ENCODE data around the gene ARL5C. TPM values are rescaled to one million over a fixed set of nuclear protein-coding genes. Genes with fewer than 3 reads are reported as not detected.

Gene ARL5C
- total RNA-seq, 1 donor = not detected

GRCh38 chr17:39165178-39165840 lies 652 bp downstream of the ARL5C start:
- Histone ChIP-seq H3K9me3 (ENCODE audit: low read depth, low read length) (no peaks in the 10 kb centered on the region), H3K27me3 (ENCODE audit: insufficient read depth, low read length) (no peaks in the 10 kb centered on the region), H3K4me1 (ENCODE audit: insufficient read depth, low read length) (peaks cover 65% of the 10 kb centered on the region), H3K4me3 (ENCODE audit: low read length) (peak overlapping the region; percentile 52)

DNA sequence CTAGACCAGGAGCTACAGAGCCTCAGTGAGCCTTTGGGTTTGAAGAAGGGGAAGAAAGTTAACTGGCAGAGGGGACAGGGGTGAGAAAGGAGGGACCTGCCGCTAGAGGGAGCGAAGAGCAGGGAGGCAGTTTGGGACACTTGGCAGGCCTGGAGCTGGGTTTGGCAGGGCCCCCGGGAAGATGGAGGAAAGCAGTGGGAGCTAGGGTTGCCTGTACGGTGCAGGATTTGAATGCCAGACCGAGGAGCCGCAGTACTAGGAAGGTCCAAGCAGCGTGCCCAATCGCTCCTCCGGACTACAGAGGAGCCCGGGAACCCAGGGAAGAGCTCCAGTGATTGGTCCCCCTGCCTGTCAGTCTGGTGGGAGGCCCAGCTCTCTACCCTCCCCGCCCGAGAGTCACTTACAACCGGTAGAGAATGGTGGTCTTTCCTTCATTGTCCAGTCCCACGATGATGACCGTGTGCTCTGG lies 1.3 kb downstream of the ARL5C start:
- H3K27me3 ChIP-seq (ENCODE audit: insufficient read depth, low read length) = no peaks in the 10 kb centered on the region
- peak overlapping the region; percentile 52 for H3K4me3 ChIP-seq (ENCODE audit: low read length)
- H3K4me1 ChIP-seq (ENCODE audit: insufficient read depth, low read length) = peaks cover 59% of the 10 kb centered on the region
- H3K9me3 ChIP-seq (ENCODE audit: low read depth, low read length) = no peaks in the 10 kb centered on the region

DNA sequence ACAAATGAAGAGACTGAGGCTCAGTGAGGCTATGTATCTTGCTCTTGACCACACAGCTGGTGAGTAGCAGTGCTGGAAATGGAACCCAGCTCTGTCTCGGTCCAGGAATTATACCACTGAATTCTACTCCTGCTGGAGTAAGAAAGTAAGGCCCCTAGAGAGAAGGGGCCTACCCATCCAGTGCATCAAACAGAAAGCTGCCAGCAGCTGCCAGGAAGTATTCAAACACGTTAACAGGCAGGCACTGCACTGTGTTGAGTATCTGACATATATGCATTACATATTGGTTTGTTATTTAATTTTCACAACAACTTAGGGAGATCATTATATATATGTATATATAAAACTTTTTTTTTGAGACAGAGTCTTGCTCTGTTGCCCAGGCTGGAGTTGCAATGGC lies 4.0 kb downstream of the ARL5C start:
- Histone ChIP-seq H3K9me3 (ENCODE audit: low read depth, low read length) (no peaks in the 10 kb centered on the region), H3K4me3 (ENCODE audit: low read length) (no peak overlapping the region), H3K27me3 (ENCODE audit: insufficient read depth, low read length) (no peaks in the 10 kb centered on the region), H3K4me1 (ENCODE audit: insufficient read depth, low read length) (peaks cover 37% of the 10 kb centered on the region)

DNA sequence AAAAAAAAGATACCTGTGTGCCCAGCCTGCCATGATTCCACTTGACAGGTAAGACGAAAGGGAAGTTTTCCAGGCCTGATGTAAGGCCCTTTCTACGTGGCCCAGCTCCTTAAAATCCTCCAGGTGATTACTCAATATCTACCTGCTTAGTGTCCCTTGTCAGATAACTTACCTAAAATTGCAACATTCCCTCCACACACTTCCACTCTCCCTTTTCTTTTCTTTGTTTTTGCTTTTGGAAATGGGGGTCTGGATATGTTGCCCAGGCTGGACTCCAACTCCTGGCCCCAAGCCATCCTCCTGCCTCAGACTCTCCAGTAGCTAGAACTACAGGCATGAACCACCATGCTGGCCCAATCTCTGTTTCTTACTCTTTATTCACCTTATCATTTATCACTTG lies 7.3 kb downstream of the ARL5C start:
- Histone ChIP-seq H3K27me3 (ENCODE audit: insufficient read depth, low read length) (no peaks in the 10 kb centered on the region), H3K9me3 (ENCODE audit: low read depth, low read length) (no peaks in the 10 kb centered on the region), H3K4me1 (ENCODE audit: insufficient read depth, low read length) (peaks cover 19% of the 10 kb centered on the region), H3K4me3 (ENCODE audit: low read length) (no peak overlapping the region)

- Histone ChIP-seq H3K27me3 (ENCODE audit: insufficient read depth, low read length) (peaks cover 4% of the 10 kb centered on the region), H3K4me3 (ENCODE audit: low read length) (no peak overlapping the region), H3K9me3 (ENCODE audit: low read depth, low read length) (no peaks in the 10 kb centered on the region), H3K4me1 (ENCODE audit: insufficient read depth, low read length) (peaks cover 33% of the 10 kb centered on the region)
Measured at GRCh38 chr17:39156491-39156890, 9.5 kb downstream of the ARL5C start.

DNA sequence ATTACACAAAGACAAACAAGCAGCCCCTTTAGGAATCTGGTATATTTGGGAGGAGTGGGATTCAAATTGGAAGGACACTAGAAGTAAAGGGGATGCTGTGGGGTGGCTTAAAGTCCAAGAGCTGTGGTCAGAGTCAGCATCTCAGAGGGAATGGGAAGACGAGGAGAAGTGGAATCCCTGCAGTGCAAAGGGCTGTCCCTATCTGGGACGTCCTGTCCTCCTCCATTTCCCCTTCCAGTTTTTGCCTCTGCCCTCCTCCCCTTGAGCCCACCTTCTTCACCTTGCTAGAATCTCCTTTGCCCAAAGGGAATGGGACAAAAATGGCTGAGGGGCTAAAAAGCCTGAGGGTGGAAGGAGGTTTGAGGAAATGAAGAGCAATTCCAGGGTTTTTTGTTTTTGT lies 10.3 kb downstream of the ARL5C start:
- no peaks in the 10 kb centered on the region for H3K9me3 ChIP-seq (ENCODE audit: low read depth, low read length)
- H3K4me1 ChIP-seq (ENCODE audit: insufficient read depth, low read length) = peaks cover 32% of the 10 kb centered on the region
- no peak overlapping the region for H3K4me3 ChIP-seq (ENCODE audit: low read length)
- H3K27me3 ChIP-seq (ENCODE audit: insufficient read depth, low read length) = peaks cover 7% of the 10 kb centered on the region

DNA sequence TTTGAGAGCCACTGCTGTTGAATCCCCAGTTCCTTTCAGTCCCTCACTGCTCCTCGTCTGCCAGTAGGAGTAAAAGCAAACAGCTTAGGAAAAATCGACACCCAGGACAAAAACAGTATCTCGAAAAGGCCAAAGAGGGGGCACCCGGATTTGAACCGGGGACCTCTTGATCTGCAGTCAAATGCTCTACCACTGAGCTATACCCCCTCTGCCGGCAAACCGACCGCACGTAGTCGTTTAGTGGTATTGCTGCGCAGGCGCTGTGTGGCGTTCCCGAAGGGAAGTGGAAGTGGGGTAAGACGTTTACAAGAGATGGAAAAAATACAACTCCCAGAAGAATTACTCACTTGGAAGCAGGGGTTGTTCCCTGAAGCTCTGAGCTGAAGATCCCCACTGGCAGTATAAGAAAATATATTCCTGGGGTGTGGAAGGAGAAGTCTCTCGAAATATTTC lies 12.3 kb downstream of the ARL5C start:
- Histone ChIP-seq H3K4me1 (ENCODE audit: insufficient read depth, low read length) (peaks cover 30% of the 10 kb centered on the region), H3K27me3 (ENCODE audit: insufficient read depth, low read length) (peaks cover 23% of the 10 kb centered on the region), H3K9me3 (ENCODE audit: low read depth, low read length) (no peaks in the 10 kb centered on the region), H3K4me3 (ENCODE audit: low read length) (peak overlapping the region; percentile 93)

DNA sequence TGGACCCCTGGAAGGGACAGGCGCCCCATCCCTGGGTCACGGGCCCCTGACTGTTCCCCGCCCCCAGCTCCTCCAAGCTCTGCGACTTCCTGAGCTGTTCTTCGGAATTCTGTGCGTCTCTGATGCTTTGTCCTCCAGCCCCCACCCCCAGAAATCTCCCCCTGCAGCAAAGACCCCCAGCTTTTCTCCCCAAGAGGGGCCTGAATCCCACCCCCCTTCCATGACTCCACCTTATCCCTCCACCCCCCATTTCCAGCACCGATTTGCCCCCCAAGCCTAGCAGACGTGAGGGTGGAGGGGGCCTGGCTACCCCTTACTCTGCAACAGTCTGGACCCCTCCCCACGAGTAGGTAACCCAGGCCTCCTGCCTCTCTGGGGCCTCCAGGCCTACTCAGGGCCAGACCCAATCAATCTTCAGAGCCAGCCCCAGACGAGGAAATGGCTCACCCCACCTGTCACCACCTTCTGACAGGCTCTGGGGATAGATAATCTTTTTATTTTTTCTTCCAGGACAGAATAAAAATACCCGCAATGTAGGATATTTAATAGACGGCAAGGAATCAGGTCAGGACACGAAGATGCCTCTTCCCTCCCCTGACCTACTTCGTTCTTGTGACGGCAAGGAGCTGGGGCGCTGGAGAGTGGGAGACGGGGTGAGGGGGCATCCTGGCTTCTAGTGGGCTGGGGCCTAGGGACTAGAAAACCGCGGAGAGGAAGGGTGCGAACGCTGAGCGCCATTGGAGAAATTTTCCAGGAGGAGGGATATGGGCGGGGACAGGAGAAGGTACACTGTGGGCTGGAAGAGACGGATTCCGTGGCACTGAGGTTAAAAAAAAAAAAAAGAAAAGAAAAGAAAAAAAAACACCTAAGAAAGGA lies 13.8 kb downstream of the ARL5C start:
- H3K4me1 ChIP-seq (ENCODE audit: insufficient read depth, low read length) = peaks cover 30% of the 10 kb centered on the region

DNA sequence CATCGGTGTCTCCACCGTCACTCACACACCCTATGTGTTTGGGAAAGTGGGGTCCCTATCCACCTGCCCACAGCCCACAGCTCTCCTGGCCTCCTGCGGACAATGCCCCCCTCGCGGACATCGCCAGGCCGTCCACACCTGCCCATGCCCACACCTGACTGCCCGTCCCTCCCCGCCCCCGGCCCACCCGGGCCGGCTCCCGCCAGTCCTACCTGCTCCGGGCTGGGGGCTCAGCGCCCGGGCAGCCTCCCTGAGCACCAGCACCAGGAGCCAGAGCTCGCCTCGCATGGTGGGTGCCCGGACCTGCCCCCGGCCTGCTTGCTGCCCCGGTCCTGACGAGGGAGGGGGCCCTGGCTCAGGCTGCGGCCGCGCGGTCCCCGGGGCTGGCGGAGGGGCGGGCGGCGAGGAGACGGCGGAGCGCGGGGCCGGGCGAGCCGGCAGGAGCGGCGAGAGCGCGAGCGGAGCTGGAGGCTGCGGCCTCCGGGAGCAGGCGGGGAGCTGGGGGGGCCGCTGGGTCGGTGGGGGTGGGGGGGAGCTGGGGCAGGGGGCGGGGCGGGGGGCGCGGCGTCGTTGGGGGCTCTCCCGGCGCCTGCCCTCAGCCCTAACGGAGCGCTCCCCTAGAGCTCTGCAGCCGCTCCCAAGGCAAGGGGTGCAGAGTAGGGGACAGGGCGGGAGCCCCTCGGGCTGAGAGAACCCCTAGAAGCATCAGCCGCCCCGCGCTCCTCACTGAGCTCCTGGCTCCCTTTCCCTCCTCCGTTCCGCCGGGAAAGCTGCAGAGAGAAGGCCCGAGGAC lies 14.6 kb downstream of the ARL5C start, which contains the start of gene PLXDC1:
PLXDC1 (minus strand) TSS at position 488 of the 793 bp plus-strand sequence; CDS start at position 288, 200 bp downstream.
- peak within 1 kb of the TSS; percentile 93 for H3K4me3 ChIP-seq (ENCODE audit: low read length)
- peaks cover 23% of the 10 kb centered on the region for H3K27me3 ChIP-seq (ENCODE audit: insufficient read depth, low read length)
- no peaks in the 10 kb centered on the region for H3K9me3 ChIP-seq (ENCODE audit: low read depth, low read length)
- H3K4me1 ChIP-seq (ENCODE audit: insufficient read depth, low read length) = peaks cover 30% of the 10 kb centered on the region

More for the DNA sequence above, 13.8 kb downstream of the ARL5C start:
- peak overlapping the region; percentile 93 for H3K4me3 ChIP-seq (ENCODE audit: low read length)
- H3K27me3 ChIP-seq (ENCODE audit: insufficient read depth, low read length) = peaks cover 23% of the 10 kb centered on the region
- H3K9me3 ChIP-seq (ENCODE audit: low read depth, low read length) = no peaks in the 10 kb centered on the region

GRCh38 chr17:39150795-39151149 lies 15.2 kb downstream of the ARL5C start:
- Histone ChIP-seq H3K27me3 (ENCODE audit: insufficient read depth, low read length) (peaks cover 23% of the 10 kb centered on the region), H3K4me3 (ENCODE audit: low read length) (no peak overlapping the region), H3K9me3 (ENCODE audit: low read depth, low read length) (no peaks in the 10 kb centered on the region), H3K4me1 (ENCODE audit: insufficient read depth, low read length) (peaks cover 30% of the 10 kb centered on the region)

DNA sequence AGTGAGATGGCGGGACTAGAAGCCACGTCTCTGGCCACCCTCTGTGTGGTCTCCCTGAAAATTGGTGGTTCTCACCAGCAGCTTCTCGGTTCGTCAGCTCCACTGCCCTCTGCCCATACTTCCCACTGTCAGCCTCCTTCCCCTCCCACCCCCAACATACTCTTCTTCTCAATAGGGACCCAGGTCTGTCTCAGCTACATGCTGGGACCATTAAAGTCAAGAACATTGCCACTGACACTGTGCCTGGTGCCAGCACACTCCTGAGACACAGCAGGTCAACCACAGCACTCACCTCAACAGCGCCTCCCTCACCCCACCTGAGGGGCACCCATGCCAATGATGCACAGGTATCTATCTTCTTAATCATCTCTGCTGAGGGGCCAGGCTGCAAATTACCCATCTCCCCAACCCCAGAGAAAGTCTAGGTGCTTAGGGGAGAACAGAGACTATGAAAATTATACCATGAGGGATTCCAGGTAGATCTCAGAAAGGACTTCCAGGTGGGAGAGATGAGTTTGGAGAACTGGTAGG lies 15.8 kb downstream of the ARL5C start:
- peaks cover 23% of the 10 kb centered on the region for H3K27me3 ChIP-seq (ENCODE audit: insufficient read depth, low read length)
- no peaks in the 10 kb centered on the region for H3K9me3 ChIP-seq (ENCODE audit: low read depth, low read length)
- no peak overlapping the region for H3K4me3 ChIP-seq (ENCODE audit: low read length)
- peaks cover 30% of the 10 kb centered on the region for H3K4me1 ChIP-seq (ENCODE audit: insufficient read depth, low read length)

GRCh38 chr17:39147221-39148185 lies 18.5 kb downstream of the ARL5C start:
- Histone ChIP-seq H3K4me1 (ENCODE audit: insufficient read depth, low read length) (peaks cover 12% of the 10 kb centered on the region), H3K4me3 (ENCODE audit: low read length) (no peak overlapping the region), H3K9me3 (ENCODE audit: low read depth, low read length) (no peaks in the 10 kb centered on the region), H3K27me3 (ENCODE audit: insufficient read depth, low read length) (peaks cover 23% of the 10 kb centered on the region)

- Histone ChIP-seq H3K27me3 (ENCODE audit: insufficient read depth, low read length) (peaks cover 19% of the 10 kb centered on the region), H3K4me3 (ENCODE audit: low read length) (no peak overlapping the region), H3K9me3 (ENCODE audit: low read depth, low read length) (no peaks in the 10 kb centered on the region), H3K4me1 (ENCODE audit: insufficient read depth, low read length) (peaks cover 6% of the 10 kb centered on the region)
Measured at GRCh38 chr17:39146273-39146672, 19.7 kb downstream of the ARL5C start.

- Histone ChIP-seq H3K27me3 (ENCODE audit: insufficient read depth, low read length) (peaks cover 10% of the 10 kb centered on the region), H3K4me1 (ENCODE audit: insufficient read depth, low read length) (no peaks in the 10 kb centered on the region), H3K9me3 (ENCODE audit: low read depth, low read length) (no peaks in the 10 kb centered on the region), H3K4me3 (ENCODE audit: low read length) (no peak overlapping the region)
Measured at GRCh38 chr17:39145143-39145542, 20.8 kb downstream of the ARL5C start.

All from mononuclear cell (primary cell).